Activated naive CD4-positive, alpha-beta T cell treated with anti-CD3 and anti-CD28 coated beads, Interleukin-2, amount 50 U/mL, for 24 hours (primary cell): ENCODE measurements around the gene EPHB4.
"Not testable (repeated sequence)": the region's sequence is repeated elsewhere in the genome, so short reads cannot be mapped to it uniquely, and the experiment has no call there.

Experiments
- H3K27ac Mint-ChIP-seq: one replicate; pipeline ENCODE4 v1.8.0; 2021; ENCODE audit warnings: mild to moderate bottlenecking, mixed read lengths
- H3K27me3 Mint-ChIP-seq: one replicate; pipeline ENCODE4 v1.8.0; 2021; ENCODE audit warnings: mixed read lengths
- H3K36me3 Mint-ChIP-seq: one replicate; pipeline ENCODE4 v1.8.0; 2021; ENCODE audit warnings: mixed read lengths
- H3K4me1 Mint-ChIP-seq: one replicate; pipeline ENCODE4 v1.8.0; 2021; ENCODE audit warnings: mixed read lengths
- H3K4me3 Mint-ChIP-seq: one replicate; pipeline ENCODE4 v1.8.0; 2021; ENCODE audit warnings: mild to moderate bottlenecking, mixed read lengths
- H3K9me3 Mint-ChIP-seq: one replicate; pipeline ENCODE4 v1.8.0; 2021; ENCODE audit warnings: mixed read lengths

The EPHB4 gene

GRCh38 chr7:100860702-100861615 is 33.6 kb upstream of the EPHB4 start:
- Mint-ChIP-seq H3K9me3 (no peaks in the 10 kb centered on the region), H3K4me1 (no peaks in the 10 kb centered on the region), H3K4me3 (no peak overlapping the region), H3K36me3 (peaks cover 10% of the 10 kb centered on the region), H3K27me3 (no peaks in the 10 kb centered on the region), H3K27ac (no peak overlapping the region)

GRCh38 chr7:100859856-100860255 is 32.5 kb upstream of the EPHB4 start:
- Mint-ChIP-seq H3K4me3 (no peak overlapping the region), H3K9me3 (no peaks in the 10 kb centered on the region), H3K4me1 (peaks cover 4% of the 10 kb centered on the region), H3K27me3 (no peaks in the 10 kb centered on the region), H3K36me3 (peaks cover 12% of the 10 kb centered on the region), H3K27ac (no peak overlapping the region)

GRCh38 chr7:100856871-100857282 is 29.6 kb upstream of the EPHB4 start:
- Mint-ChIP-seq H3K27ac (no peak overlapping the region), H3K4me3 (no peak overlapping the region), H3K9me3 (no peaks in the 10 kb centered on the region), H3K36me3 (peaks cover 7% of the 10 kb centered on the region), H3K27me3 (no peaks in the 10 kb centered on the region), H3K4me1 (peaks cover 14% of the 10 kb centered on the region)

GRCh38 chr7:100855515-100855914 is 28.2 kb upstream of the EPHB4 start:
- Mint-ChIP-seq H3K9me3 (no peaks in the 10 kb centered on the region), H3K27me3 (no peaks in the 10 kb centered on the region), H3K27ac (no peak overlapping the region), H3K4me3 (no peak overlapping the region), H3K4me1 (peaks cover 20% of the 10 kb centered on the region), H3K36me3 (peaks cover 7% of the 10 kb centered on the region)

DNA sequence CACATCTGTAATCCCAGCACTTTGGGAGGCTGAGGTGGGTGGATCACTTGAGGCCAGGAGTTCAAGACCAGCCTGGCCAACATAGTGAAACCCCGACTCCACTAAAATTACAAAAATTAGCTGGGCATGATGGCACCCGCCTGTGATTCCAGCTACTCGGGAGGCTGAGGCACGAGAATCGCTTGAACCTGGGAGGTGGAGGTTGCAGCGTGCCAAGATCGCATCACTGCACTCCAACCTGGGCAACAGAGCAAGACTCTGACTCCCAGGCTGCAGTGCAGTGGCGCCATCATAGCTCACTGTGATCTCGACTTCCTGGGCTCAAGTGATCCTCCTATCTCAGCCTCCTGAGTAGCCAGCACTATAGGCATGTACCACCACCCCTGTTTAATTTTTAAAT is 27.6 kb upstream of the EPHB4 start:
- not testable (repeated sequence) for H3K27ac Mint-ChIP-seq, H3K4me3 Mint-ChIP-seq, H3K9me3 Mint-ChIP-seq, H3K27me3 Mint-ChIP-seq, H3K36me3 Mint-ChIP-seq
- peaks cover 20% of the 10 kb centered on the region for H3K4me1 Mint-ChIP-seq

DNA sequence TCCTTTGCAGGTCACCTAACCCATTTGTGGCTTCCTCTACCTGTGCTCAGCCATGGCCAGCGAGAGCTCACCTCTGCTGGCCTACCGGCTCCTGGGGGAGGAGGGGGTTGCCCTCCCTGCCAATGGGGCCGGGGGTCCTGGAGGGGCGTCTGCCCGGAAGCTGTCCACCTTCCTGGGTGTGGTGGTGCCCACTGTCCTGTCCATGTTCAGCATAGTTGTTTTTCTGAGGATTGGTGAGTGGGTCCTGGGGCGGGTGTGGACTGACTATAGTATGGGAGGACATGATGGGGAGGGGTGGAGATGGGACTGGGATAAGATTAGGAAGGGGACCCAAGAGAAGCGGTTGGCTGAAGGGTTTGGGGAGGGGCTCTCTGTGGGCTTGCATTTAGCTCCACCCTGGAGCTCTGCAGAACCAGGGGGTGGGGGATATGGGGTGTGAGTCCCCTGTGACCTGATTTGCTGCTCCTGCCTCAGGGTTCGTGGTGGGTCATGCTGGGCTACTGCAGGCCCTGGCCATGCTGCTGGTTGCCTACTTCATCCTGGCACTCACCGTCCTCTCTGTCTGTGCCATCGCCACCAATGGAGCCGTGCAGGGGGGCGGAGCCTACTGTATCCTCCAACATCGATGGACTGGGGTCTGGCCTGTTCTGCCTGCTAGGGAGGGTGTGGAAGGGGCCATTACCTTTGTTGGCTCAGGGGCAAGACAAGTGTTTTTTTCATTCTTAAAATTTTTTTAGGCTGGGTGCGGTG is 27.0 kb upstream of the EPHB4 start:
- Mint-ChIP-seq H3K27ac (no peak overlapping the region), H3K36me3 (peaks cover 5% of the 10 kb centered on the region), H3K4me1 (peaks cover 20% of the 10 kb centered on the region)

GRCh38 chr7:100852048-100852872 is 24.9 kb upstream of the EPHB4 start, which contains the start of gene SLC12A9:
SLC12A9 (plus strand) TSS chr7:100852713; CDS start chr7:100854198, 1,485 bp downstream.
- Mint-ChIP-seq H3K27ac (peak within 1 kb of the TSS; percentile 86), H3K4me1 (peaks cover 20% of the 10 kb centered on the region), H3K27me3 (no peaks in the 10 kb centered on the region), H3K9me3 (no peaks in the 10 kb centered on the region), H3K36me3 (peaks cover 6% of the 10 kb centered on the region), H3K4me3 (peak within 1 kb of the TSS; percentile 89)

More for the DNA sequence above, 27.0 kb upstream of the EPHB4 start:
- Mint-ChIP-seq H3K27me3 (no peaks in the 10 kb centered on the region), H3K4me3 (peak overlapping the region; percentile 89), H3K9me3 (no peaks in the 10 kb centered on the region)

- Mint-ChIP-seq H3K27ac (no peak overlapping the region), H3K9me3 (no peaks in the 10 kb centered on the region), H3K4me1 (peaks cover 8% of the 10 kb centered on the region), H3K4me3 (no peak overlapping the region), H3K27me3 (no peaks in the 10 kb centered on the region), H3K36me3 (peaks cover 3% of the 10 kb centered on the region)
Measured at GRCh38 chr7:100847360-100847759, 20.0 kb upstream of the EPHB4 start.

GRCh38 chr7:100840470-100841100 is 13.3 kb upstream of the EPHB4 start:
- no peak overlapping the region for H3K4me3 Mint-ChIP-seq

GRCh38 chr7:100839361-100839760 is 12.0 kb upstream of the EPHB4 start:
- Mint-ChIP-seq H3K4me3 (no peak overlapping the region), H3K36me3 (no peaks in the 10 kb centered on the region), H3K4me1 (peaks cover 9% of the 10 kb centered on the region), H3K27ac (no peak overlapping the region), H3K27me3 (no peaks in the 10 kb centered on the region), H3K9me3 (no peaks in the 10 kb centered on the region)

More at GRCh38 chr7:100840470-100841100, 13.3 kb upstream of the EPHB4 start:
- Mint-ChIP-seq H3K27me3 (no peaks in the 10 kb centered on the region), H3K36me3 (no peaks in the 10 kb centered on the region), H3K4me1 (peaks cover 9% of the 10 kb centered on the region), H3K9me3 (no peaks in the 10 kb centered on the region), H3K27ac (no peak overlapping the region)

- Mint-ChIP-seq H3K4me3 (peak overlapping the region; percentile 85), H3K9me3 (no peaks in the 10 kb centered on the region), H3K27me3 (no peaks in the 10 kb centered on the region), H3K27ac (peak overlapping the region; percentile 79), H3K36me3 (no peaks in the 10 kb centered on the region), H3K4me1 (peaks cover 9% of the 10 kb centered on the region)
Measured at GRCh38 chr7:100837099-100837836, 9.9 kb upstream of the EPHB4 start.

- Mint-ChIP-seq H3K9me3 (no peaks in the 10 kb centered on the region), H3K36me3 (no peaks in the 10 kb centered on the region), H3K27ac (peak overlapping the region; percentile 79), H3K4me1 (peaks cover 9% of the 10 kb centered on the region), H3K4me3 (peak overlapping the region; percentile 85), H3K27me3 (peaks cover under 1% of the 10 kb centered on the region)
Measured at GRCh38 chr7:100836812-100837098, 9.4 kb upstream of the EPHB4 start.

DNA sequence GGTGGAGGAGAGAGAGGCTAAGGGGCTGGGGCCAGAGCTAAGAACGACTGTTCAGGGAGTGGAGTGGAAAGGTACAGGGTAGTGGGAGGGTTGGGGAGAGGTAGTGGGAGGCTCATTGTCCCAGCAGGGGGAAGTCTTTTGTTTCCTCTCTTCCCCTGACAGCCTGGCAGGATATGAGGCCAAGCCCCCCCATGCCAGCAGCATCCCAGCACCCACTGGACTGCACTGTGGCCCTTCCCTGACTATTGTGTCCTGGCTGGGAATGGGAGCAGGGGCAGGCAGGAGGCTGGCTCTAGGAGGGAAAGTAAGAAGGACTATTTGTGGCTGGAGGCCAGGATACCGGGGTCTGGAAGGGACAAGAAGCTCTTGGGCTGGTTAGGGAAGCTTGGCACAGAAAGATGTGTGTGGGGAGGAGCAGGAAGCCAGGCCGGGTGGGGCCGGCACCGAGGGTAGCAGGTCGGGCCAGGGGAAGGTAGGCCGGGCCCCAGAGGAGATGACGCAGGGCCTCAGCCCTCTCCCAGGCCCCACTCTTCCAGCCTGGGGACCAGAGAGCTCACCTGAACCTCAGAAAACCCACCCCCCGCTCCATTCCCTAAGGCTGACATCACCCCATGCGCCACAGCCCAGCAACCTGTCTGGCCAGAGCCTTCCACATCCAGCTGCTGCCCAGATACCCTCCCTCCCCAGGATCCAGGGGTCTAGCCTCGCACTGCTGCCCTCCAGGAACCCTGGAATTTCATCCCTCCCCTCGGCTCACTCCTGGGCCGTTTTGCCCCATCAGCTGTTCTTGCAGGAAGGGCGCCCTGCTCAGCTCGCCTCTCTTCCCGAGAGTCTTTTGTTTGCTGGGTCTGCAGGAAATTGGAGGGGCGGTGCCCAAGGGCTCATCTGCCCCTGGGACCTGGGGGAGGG is 8.8 kb upstream of the EPHB4 start:
- no peaks in the 10 kb centered on the region for H3K36me3 Mint-ChIP-seq
- peak overlapping the region; percentile 34 for H3K4me3 Mint-ChIP-seq
- no peak overlapping the region for H3K27ac Mint-ChIP-seq
- H3K4me1 Mint-ChIP-seq, result peaks cover 9% of the 10 kb centered on the region
- peaks cover 2% of the 10 kb centered on the region for H3K27me3 Mint-ChIP-seq
- H3K9me3 Mint-ChIP-seq, result no peaks in the 10 kb centered on the region

DNA sequence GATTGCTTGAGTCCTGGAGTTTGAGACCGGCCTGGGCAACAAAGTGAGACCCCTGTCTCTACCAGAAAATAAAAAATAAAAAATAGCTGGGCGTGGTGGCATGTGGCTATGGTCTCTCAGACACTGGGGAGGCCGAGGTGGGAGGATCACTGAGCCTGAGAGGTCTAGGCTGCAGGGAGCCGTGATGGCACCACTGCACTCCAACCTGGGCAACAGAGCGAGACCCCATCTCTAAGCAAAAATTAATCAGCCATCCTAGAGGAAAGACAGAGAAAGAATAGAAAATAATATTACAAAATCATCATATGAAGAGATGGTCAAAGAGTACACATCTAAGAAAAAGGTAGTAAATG is 4.9 kb upstream of the EPHB4 start:
- no peaks in the 10 kb centered on the region for H3K36me3 Mint-ChIP-seq
- H3K4me3 Mint-ChIP-seq, result no peak overlapping the region
- peaks cover 12% of the 10 kb centered on the region for H3K27me3 Mint-ChIP-seq
- H3K4me1 Mint-ChIP-seq, result peaks cover 16% of the 10 kb centered on the region
- no peaks in the 10 kb centered on the region for H3K9me3 Mint-ChIP-seq
- H3K27ac Mint-ChIP-seq, result no peak overlapping the region
